Measurements from ENCODE around the gene CECR2.
"Not testable (repeated sequence)": the region's sequence is repeated elsewhere in the genome, so short reads cannot be mapped to it uniquely, and the experiment has no call there.

CECR2 gene

GRCh38 chr22:17422736-17423343, 53.6 kb downstream of the CECR2 start:
- ATAC-seq = no peak
- TF ChIP-seq ZNF70 (CRISPR knock-in tag; IDR thresholded peaks at IDR 0.05) (no peak), TSHZ2 (CRISPR knock-in tag; IDR thresholded peaks at IDR 0.05) (no peak), ARNTL (CRISPR knock-in tag; IDR thresholded peaks at IDR 0.05; ENCODE audit: borderline replicate concordance, low read depth) (no peak), OSR1 (CRISPR knock-in tag; IDR thresholded peaks at IDR 0.05) (no peak), CSDC2 (CRISPR knock-in tag; IDR thresholded peaks at IDR 0.05) (no peak), ZC3H10 (CRISPR knock-in tag; IDR thresholded peaks at IDR 0.05) (no peak), ZFP30 (CRISPR knock-in tag; IDR thresholded peaks at IDR 0.05) (no peak), RARB (CRISPR knock-in tag; IDR thresholded peaks at IDR 0.05) (no peak), GLIS3 (CRISPR knock-in tag; IDR thresholded peaks at IDR 0.05) (no peak), PPARA (CRISPR knock-in tag; IDR thresholded peaks at IDR 0.05; ENCODE audit: borderline replicate concordance) (no peak), TOX (CRISPR knock-in tag; IDR thresholded peaks at IDR 0.05; ENCODE audit: borderline replicate concordance) (no peak), SNAI2 (CRISPR knock-in tag; IDR thresholded peaks at IDR 0.05) (no peak), BACH2 (CRISPR knock-in tag; IDR thresholded peaks at IDR 0.05; ENCODE audit: borderline replicate concordance) (no peak), ESRRG (CRISPR knock-in tag; IDR thresholded peaks at IDR 0.05) (no peak), CSRNP3 (CRISPR knock-in tag; IDR thresholded peaks at IDR 0.05) (no peak)
- TF ChIP-seq, protein P1, sequence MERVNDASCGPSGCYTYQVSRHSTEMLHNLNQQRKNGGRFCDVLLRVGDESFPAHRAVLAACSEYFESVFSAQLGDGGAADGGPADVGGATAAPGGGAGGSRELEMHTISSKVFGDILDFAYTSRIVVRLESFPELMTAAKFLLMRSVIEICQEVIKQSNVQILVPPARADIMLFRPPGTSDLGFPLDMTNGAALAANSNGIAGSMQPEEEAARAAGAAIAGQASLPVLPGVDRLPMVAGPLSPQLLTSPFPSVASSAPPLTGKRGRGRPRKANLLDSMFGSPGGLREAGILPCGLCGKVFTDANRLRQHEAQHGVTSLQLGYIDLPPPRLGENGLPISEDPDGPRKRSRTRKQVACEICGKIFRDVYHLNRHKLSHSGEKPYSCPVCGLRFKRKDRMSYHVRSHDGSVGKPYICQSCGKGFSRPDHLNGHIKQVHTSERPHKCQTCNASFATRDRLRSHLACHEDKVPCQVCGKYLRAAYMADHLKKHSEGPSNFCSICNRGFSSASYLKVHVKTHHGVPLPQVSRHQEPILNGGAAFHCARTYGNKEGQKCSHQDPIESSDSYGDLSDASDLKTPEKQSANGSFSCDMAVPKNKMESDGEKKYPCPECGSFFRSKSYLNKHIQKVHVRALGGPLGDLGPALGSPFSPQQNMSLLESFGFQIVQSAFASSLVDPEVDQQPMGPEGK (CRISPR knock-in tag; IDR thresholded peaks at IDR 0.05; ENCODE audit: borderline replicate concordance) = no peak
- TF ChIP-seq, protein P2, sequence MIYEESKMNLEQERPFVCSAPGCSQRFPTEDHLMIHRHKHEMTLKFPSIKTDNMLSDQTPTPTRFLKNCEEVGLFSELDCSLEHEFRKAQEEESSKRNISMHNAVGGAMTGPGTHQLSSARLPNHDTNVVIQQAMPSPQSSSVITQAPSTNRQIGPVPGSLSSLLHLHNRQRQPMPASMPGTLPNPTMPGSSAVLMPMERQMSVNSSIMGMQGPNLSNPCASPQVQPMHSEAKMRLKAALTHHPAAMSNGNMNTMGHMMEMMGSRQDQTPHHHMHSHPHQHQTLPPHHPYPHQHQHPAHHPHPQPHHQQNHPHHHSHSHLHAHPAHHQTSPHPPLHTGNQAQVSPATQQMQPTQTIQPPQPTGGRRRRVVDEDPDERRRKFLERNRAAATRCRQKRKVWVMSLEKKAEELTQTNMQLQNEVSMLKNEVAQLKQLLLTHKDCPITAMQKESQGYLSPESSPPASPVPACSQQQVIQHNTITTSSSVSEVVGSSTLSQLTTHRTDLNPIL (CRISPR knock-in tag; IDR thresholded peaks at IDR 0.05; ENCODE audit: low read depth) = no peak

- ATAC-seq = no peak
- TF ChIP-seq, protein P2 (CRISPR knock-in tag; IDR thresholded peaks at IDR 0.05; ENCODE audit: low read depth) = no peak
- TF ChIP-seq ZNF70 (CRISPR knock-in tag; IDR thresholded peaks at IDR 0.05) (no peak), TOX (CRISPR knock-in tag; IDR thresholded peaks at IDR 0.05; ENCODE audit: borderline replicate concordance) (no peak), OSR1 (CRISPR knock-in tag; IDR thresholded peaks at IDR 0.05) (no peak), TCF4 (CRISPR knock-in tag; IDR thresholded peaks at IDR 0.05; ENCODE audit: borderline replicate concordance) (no peak)
These were observed 54.4 kb downstream of the CECR2 start for GRCh38 chr22:17423616-17424015.

GRCh38 chr22:17427528-17427927, 58.3 kb downstream of the CECR2 start:
- not testable (repeated sequence) for ATAC-seq

DNA sequence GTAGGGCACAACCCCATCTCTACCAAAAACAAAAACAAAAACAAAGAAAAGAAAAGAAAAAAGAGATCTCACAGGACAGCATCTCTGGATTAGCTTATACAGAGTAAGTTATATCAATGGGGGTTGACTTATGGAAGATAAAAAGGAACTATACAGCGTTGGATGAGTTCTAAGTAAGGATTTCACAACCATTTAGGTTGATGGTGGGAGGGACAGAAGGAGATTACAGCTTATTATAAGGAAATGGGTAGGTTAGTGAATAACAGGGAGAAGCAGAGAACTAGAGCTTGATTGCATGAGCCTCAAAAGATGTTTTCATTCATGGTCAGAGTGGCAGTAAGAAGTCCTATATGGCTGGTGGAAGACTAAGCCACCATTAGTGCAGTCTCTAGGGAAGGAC, 60.3 kb downstream of the CECR2 start:
- ATAC-seq = no peak
- TF ChIP-seq ZNF70 (CRISPR knock-in tag; IDR thresholded peaks at IDR 0.05) (no peak), CSRNP3 (CRISPR knock-in tag; IDR thresholded peaks at IDR 0.05) (no peak), SNAI2 (CRISPR knock-in tag; IDR thresholded peaks at IDR 0.05) (no peak), GLIS3 (CRISPR knock-in tag; IDR thresholded peaks at IDR 0.05) (no peak), ZNF565 (CRISPR knock-in tag; conservative IDR thresholded peaks at IDR 0.05; ENCODE audit: low read depth) (no peak), CSDC2 (CRISPR knock-in tag; IDR thresholded peaks at IDR 0.05) (no peak), TSHZ2 (CRISPR knock-in tag; IDR thresholded peaks at IDR 0.05) (no peak), PPARA (CRISPR knock-in tag; IDR thresholded peaks at IDR 0.05; ENCODE audit: borderline replicate concordance) (no peak), ARNTL (CRISPR knock-in tag; IDR thresholded peaks at IDR 0.05; ENCODE audit: borderline replicate concordance, low read depth) (no peak)
- TF ChIP-seq, protein P1 (CRISPR knock-in tag; IDR thresholded peaks at IDR 0.05; ENCODE audit: borderline replicate concordance) = no peak

All from SK-N-SH treated with all-trans-retinoic acid at 6 μM for 48 hours (cell line).